Measurements from ENCODE around the gene MAGI2. TPM values are rescaled to one million over a fixed set of nuclear protein-coding genes. Genes with fewer than 3 reads are reported as not detected.
A peak's percentile ranks its signal among the peaks of the same experiment; 100 is the strongest.

The MAGI2 gene
- total RNA-seq (2014; rRNA removed; shearing (Covaris generic)) = 1.1 and 1.7 TPM in 2 replicates
- polyA plus RNA-seq (2014; cell fraction: nucleus; rRNA removed) = 0.58 and 0.60 TPM in 2 replicates

DNA sequence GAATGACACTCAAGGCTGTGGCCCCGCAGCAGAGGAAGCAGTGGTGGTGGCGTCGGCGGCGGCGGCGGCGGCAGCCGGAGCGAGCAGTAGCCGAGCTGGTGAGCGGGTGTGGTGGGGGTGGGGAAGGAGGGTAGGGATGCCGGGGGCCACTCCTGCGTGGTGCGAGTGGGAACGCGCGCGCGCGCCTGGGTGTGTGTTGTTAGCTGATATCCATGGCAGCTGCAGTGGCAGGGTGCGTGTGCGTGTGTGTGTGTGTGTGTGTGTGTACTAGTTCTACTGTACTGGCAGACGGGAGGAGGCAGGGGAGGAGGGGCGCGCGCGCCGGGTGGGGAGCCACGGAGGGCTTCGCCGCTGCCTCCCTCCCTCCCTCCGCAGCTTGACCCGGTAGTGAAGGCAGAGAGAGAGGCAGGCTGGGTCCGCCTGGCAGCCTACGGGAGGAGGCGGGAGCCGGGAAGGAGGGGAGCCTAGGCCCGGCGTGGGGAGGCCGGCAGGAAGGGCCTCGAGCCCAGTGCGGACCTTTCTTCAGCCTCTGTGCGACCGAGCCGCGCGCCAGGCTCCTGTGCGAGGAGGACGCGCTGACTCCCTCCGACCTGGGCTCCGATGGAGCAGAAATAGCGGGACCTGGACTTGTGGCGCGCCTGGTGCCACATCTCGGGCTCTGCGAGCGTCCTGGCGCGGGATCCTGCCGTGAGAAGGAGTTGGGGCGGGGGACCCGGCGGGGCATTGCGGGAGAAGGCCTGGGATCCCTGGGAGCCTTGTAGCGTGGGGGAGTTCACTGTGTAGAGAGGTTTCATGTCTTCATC lies at the start of gene MAGI2:
Gene MAGI2, minus strand, starts transcription at position 110 of the 803 bp plus-strand sequence. CDS start 347 bp downstream, outside the sequence.
- DNase-seq (ENCODE audit: extremely low read depth, low read depth) = no peak

DNA sequence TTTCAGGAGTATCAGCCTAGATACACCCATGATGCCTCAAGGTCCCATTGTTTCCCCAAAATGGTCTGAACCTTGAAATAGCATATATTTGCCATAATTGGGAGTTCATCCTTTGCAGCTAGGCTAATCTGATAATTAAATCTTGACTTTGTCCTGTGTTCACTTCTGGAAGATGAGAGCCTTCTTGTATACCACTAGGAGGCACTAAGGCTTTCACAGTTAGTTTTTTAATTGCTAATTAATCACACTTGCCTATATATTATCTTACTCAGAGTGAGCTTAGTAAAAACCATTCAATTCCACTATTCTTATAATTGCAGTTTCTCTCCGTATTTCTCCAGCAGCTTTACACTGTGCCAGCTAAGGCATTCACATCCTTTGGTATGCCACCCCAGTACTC lies 48.7 kb upstream of the MAGI2 start:
- no peak for DNase-seq (ENCODE audit: extremely low read depth, low read depth)

DNA sequence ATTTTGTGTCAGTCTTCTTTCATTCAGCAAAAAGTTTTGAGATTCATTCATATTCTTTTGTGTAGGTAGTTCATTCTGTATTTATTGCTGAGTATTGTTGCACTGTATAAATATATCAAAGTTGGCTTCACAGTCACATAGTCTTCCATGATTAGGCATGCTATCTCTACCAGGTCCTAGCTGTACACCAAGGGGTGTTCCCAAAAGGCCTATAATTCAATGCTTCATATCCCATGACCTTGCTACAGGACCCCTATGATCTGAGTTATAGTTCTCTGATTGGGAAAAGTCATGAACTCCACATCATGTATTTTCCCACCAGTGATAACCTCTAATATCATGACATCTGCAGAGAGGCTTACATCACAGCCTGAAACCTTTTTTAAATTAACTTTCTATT lies 47.3 kb upstream of the MAGI2 start:
- no peak for DNase-seq (ENCODE audit: extremely low read depth, low read depth)

DNA sequence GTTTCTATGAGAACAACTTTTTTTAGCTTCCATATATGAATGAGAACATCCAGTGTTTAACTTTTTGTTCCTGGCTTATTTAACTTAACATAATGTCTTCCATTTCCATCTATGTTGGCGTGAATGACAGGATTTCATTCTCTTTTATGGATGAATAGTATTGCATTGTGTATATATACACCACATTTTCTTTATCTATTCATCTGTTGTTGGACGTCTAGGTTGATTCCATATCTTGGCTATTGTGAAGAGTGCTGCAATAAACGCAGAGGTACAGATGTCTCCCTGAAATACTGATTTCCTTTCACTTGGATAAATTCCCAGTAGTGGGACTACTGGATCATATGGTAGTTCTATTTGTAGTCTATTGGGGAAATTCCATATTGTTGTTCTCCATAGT lies 44.3 kb upstream of the MAGI2 start:
- no peak for DNase-seq (ENCODE audit: extremely low read depth, low read depth)

DNA sequence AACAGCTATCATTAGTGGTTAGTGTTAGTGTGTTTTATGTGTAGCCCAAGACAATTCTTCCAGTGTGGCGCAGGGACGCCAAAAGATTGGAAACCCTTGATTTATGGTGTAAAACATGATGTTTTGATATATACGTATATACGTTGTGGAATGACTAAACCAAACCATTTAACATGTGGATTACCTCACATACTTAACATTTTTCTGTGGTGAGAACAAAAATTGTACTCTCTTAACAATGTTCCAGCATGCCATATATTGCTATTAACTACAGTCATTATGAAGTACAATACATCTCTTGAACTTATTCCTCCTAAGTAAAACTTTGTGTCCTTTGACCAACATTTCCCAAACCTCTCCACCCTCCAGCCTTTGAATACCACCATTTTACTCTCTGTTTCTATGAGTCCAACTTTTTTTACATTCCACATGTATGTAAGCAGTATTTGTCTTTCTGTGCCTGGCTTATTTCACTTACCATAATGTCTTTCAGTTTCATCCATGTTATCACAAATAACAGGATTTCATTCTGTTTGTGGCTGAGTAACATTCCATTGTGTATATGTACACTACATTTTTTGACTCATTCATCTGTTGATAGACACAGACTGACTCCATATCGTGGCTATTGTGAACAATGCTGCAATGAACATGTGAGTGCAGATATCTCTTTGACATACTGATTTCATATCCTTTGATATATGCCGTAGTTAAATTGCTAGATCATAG lies 42.2 kb upstream of the MAGI2 start:
- DNase-seq (ENCODE audit: extremely low read depth, low read depth) = no peak

DNA sequence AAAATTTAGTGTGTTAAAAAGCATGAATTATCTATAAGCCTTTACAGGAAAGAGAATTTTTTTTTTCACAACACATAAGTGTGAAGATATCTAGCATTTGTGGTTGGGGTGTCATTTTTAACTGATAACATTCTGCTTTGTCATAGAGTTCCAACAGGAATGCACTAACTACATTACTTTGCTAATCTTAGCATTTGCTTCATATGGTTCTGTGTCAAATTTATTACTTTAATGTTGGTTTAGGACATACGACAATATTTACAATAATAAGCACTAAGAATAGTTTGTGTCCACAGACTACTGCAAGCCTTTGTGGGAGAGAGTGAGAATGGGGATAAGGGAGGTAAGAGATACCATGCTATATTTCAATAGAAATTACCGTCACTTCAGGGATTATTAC lies 40.6 kb upstream of the MAGI2 start:
- no peak for DNase-seq (ENCODE audit: extremely low read depth, low read depth)

DNA sequence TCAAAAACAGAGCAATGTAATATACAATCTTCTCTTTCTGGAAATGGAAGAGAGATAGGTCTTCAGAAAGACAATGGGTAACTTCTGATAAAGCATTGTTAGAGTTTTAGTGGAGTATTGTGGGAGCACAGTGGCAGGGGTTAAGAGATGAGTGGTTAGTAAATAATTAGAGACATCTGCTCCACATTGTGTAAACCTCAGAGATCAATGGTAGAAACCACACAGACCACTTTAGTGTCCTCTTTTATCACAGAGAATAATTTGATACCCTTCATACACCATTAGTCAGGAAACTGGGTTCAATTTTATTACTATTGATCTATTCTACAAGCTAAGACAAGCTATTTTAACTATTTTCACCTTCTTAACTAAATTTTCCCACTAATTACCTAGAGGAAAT lies 35.9 kb upstream of the MAGI2 start:
- DNase-seq (ENCODE audit: extremely low read depth, low read depth) = no peak

DNA sequence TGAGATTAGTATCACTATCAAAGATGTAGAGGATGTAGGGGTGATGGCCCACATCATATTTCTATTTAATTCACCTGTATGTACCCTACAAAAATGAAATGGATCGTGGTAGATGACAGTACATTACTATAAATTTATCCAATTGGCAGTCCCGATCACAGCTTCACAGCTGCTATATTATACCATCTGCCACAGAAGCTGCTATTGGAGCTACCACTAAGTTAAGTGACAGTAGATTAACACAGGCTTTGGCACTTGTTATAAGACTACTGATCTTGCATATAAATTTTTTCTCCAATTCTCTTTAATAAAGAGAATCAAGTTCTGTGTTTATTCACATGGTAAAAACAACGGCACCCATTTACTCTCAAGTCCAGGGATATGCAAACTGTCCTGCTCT lies 24.9 kb upstream of the MAGI2 start:
- DNase-seq (ENCODE audit: extremely low read depth, low read depth) = no peak

DNA sequence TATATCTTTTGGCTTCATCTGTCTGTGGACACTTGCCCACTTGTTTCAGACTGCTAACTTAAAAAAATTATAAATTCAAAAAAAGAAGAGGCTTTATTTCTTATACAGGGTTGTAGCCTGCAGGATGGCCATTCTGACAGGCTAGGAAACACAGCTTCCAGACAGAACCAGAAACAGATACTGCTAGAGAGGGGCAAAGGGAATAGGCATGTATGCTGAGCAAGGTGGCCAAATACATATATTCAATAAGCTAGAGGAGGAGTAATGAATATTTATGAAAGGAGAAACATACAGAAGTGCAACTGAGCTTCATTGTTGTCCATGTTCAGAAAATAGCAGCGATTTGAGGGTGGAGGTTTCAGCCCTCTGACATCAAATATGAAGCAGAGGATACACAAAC lies 22.0 kb upstream of the MAGI2 start:
- DNase-seq (ENCODE audit: extremely low read depth, low read depth) = no peak

DNA sequence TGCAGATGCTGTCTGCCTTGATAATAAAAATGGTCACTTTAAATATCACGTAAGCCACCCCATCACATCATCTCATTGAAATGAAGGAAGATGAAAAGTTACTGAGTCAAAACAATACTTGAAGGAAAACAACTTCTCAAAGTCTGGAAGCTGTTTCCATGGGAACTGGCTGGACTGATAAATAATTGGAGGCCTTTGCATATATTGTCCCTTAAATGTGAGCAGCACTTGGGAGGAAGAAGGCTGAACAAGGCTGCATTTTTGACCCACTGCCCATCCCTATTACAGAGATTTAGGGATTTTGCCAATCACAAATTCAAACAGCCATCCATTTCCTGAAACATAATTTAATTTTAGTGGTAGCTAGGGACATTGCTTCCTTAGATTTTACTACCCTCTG lies 18.2 kb upstream of the MAGI2 start:
- no peak for DNase-seq (ENCODE audit: extremely low read depth, low read depth)

DNA sequence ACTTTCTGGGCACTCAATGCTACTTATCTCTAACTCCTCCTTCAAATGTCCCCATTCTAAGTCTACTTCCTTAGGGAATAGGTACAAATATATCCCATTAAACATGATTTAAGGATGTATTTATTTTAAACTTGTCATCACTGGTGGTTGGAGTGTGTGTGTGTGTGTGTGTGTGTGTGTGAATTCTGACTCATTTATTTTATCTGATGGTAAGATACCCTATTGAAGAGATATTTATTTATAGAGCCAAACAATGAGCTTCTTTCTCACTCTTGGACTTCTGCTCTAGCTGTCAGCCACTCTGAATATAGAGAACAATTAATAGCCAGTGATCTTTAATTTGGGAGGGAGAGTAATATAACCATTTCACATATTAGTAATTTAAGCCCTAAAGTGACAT lies 17.8 kb upstream of the MAGI2 start:
- DNase-seq (ENCODE audit: extremely low read depth, low read depth) = no peak

DNA sequence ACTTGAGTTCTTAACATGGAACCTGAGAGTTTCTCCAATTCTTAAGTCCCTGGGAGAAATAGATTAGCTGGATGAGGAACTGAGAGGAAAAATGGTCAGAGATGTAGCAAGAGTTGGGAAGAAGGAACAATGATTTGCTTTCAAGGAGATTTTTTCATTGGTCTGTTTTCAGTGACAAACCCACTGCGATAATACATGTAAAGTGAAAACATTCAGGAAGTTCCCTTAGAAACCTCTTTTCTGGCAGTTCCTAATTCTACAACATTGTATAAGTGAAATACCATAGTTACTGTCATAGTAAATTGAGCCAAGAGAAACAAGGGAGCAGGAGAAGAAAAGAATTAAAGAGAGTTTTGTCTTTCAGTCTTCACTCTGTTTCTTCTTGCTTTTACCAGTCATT lies 12.1 kb upstream of the MAGI2 start:
- DNase-seq (ENCODE audit: extremely low read depth, low read depth) = no peak

DNA sequence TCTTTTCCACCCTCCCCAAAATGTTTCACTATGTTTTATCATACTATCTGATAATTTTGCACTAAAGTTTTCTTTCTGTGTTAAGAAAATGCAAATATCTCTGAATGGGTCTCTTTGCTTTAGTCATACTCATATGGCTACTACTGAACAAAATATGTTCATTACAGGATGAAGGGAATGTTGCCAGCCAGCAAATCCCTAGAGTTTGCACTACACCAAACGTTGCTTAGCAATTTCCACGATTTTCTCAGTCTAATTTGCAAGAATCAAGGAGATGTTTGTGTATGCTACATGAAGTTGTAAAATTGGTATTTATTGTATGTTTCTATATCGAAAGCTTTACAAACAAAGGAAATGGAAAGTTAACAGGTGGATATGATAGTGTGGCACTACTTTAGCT lies 10.6 kb upstream of the MAGI2 start:
- no peak for DNase-seq (ENCODE audit: extremely low read depth, low read depth)

DNA sequence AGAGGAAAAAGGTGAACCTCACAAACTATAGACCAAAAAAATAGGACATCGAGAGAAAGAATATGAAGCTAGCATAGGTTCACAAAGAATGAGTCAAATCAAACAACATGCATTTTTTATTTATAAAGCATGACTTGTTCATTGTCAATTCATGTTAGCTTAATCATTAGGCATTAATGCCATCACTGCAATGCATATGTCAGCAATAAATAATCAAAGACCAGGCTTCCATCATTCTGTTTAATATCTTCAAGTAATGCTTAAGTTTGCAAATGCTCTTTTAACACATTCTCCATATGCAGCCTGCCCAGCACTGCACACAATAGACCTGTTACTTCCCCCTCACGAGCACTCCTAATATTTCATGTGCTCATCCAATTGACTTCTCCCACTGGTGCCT lies 8.9 kb upstream of the MAGI2 start:
- no peak for DNase-seq (ENCODE audit: extremely low read depth, low read depth)

DNA sequence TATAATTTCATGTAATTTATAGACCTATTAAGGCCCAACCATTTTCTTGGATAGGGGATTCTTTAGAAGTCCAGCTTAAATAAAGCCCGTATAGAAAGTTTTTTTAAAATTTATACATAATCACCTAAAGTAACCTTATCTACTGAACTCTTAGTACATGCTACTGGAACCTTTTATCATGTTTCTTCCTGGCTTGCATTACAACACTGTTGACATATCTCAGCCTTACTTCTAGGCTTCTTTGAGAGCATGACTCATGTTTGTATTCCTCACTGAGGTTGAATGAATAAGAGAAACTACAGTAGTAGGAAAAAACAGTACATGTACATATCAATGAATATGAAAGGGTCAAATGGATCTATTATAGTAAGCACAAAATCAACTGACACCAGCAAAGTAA lies 8.2 kb upstream of the MAGI2 start:
- DNase-seq (ENCODE audit: extremely low read depth, low read depth) = peak; percentile 48

DNA sequence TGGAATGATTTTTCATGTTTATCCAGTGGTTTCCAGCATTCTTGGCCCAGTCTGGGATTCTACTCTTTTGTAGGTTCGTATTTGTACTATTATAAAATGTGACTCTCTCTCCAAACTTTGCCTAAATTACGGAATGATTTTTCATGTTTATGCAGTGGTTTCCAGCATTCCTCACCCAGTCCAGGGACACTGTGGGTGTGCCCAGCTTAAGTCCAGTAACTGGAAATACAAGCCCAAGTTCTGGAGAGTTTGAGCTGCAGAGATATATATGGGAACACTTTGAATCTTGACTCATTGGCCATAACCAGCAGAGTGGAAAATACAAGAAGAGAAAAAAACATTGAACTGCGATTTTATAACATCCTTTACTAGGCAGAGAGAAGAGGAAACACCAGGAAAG lies 5.9 kb upstream of the MAGI2 start:
- no peak for DNase-seq (ENCODE audit: extremely low read depth, low read depth)

DNA sequence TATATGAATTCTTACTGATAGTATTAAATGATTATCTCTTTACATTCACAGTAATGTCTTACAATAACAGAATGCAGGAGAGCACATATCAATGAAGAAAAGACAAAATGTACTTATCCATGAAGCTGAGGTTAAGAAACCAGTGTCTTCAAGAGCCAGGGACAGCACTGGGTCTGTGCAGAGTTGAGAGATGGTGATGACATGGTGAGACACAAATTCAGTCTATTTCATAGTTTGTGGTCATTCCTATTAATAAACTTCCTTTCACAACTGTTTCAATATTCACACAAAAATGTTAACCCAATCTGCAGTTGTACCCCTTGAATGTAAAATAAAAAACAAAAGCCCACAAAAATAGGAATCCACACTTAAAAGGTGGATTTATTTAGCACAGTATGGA lies 5.3 kb upstream of the MAGI2 start:
- DNase-seq (ENCODE audit: extremely low read depth, low read depth) = no peak

DNA sequence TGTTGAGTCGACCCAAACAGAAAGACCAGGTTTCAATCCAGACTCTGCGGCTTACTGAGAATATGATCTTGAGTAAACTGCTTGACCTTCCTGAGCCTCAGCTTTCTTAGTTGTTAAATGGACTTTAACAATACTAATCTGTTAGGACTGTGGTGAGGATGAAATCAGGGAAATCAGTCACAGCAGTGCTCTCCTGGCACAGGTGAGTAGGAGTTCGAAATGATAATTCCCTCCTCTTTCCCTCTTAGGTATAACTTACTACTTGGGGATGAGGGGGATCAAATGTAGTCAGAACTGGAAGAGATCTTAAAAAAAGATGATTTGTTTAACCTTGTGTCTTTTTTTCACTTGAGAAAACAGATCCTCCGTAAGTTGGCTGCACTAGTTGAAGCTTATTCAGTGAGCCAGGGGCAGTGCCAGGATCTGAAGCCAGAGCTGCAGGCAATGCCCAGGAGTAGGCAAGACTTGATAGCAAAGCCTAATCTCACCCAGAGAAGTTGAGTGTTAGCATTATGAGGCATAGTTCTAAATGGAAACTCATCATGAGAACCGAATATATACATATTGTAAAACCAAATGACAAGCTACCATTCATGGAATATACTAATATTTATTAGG lies 1.8 kb upstream of the MAGI2 start:
- DNase-seq (ENCODE audit: extremely low read depth, low read depth) = no peak

DNA sequence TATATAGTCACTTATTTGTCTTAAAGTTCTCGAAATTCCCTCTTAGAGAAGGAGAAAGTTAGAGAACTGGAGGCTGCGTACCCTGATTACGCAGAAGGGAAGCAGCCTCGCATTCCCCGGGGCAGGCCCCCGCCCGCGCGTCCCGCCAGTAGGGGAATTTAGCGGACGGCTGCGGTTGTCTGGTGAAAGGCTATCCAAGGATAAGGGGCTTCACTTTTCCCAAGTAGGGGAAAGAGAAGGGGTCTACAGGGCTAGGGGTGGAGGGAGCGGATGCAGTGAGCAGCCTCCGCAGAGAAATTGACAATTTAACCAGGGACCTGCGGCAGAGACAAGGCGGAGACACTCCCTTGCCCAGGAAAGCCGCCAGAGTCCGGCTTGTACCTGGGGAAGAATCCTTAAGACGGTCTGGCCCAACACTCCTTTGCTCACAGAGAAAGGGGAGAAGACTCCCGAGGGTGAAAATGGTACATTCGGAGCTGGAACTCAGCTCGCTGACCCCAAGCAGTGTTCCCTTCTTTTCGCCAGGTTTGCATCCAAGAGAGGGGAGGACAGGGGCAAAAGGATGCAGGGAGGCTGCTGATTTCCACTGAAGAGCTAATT lies 994 bp upstream of the MAGI2 start:
- DNase-seq (ENCODE audit: extremely low read depth, low read depth) = no peak

DNA sequence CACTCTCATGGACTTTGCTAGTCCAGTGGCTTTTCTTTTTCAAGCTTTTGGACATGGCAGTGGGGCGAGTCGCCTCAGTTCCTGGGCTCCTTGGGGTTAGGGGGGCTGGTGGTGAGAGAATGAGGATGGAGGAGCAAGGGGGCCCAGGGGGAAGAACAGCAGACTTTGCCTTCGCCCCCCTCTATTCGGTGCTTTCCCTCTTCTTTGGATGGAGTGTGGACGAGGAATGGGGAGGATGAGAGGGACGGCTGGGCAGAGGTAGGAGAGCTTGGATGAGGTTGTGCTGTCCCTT lies 255 bp downstream of the MAGI2 start:
- no peak for DNase-seq (ENCODE audit: extremely low read depth, low read depth)

DNA sequence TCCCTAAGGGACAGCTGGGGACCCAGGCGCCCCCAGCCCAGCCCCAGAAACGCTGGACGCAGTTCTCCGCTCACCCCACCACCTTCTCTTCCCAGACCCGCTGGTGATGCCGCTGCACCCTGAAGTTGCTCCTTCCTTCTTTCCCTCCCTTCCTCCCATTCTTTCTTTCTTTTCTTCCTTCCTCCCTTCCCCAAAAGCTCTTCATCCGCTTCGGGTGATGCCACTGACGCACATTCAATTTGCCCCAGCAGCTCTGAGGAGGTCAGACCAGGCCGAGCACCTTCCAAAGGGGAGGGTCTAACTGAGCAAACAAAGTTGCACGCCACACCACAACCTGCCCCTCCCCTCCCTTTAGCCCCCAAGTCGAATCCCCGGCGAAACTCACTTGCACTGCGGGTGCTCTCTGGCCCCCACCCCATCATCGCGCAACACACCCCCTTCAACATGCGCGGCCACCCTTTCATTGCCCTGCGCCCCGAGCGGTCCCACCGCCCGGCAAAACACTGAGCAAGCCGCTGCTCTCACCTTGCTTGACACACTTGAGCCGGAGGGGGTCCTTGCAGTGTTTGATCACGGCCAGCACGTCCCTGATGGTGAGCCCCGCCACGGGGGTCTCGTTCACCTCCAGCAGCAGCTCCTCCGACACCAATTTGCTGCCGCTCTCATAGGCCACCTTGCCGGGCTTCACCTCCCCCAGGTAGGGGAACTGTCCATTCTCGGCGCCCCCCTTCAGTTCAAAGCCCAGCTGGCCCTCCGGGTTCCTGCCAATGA lies 787 bp downstream of the MAGI2 start:
- DNase-seq (ENCODE audit: extremely low read depth, low read depth) = no peak

All from NCI-H460 (cell line).